EL (cell line): ENCODE data around the gene DENND4B.

Experiments
- DNase-seq: peaks from one replicate; pipeline ENCODE4 v3.0.0-alpha.2; 2016

Gene DENND4B

DNA sequence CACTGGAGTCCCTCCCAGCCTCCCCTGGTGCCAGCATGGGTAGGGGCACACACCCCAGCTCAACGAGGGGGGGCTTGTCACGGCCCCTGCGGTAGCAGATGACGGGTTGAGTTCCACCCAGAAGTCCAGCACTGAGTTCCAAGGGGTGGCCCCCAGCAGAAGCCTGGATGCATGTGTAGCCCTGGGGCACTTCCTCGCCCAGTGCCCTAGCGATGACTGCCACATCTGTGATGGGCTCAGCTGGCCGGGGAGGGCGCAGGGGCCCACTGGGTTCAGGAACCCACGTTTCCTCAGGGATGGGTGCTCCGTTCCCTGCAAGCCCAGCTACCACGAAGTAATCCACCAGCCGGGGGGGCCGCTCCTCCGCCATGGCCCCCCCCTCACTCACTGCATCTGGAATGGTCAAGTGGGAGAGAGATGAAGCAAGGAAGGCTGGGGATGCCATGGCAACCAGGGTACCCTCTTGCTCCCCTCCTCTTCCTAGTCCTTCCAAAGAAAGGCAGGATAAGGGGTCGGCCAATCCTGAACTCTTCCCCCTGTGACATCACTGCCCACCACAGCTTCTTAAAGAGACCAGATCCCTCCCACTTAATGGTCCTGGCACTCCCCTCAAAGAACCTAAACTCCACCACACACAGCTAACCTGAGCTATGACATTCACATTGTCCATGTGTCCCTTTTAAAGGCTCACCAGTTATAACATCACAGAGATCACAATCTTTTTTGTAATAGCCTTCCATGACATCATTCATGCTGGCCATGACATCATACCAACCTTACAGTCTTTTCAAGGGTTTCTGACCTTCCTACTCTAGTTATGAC, 2.3 kb downstream of the DENND4B start:
- no peak for DNase-seq

- DNase-seq: no peak
Observed at GRCh38 chr1:153942766-153943549, 3.6 kb downstream of the DENND4B start.

DNA sequence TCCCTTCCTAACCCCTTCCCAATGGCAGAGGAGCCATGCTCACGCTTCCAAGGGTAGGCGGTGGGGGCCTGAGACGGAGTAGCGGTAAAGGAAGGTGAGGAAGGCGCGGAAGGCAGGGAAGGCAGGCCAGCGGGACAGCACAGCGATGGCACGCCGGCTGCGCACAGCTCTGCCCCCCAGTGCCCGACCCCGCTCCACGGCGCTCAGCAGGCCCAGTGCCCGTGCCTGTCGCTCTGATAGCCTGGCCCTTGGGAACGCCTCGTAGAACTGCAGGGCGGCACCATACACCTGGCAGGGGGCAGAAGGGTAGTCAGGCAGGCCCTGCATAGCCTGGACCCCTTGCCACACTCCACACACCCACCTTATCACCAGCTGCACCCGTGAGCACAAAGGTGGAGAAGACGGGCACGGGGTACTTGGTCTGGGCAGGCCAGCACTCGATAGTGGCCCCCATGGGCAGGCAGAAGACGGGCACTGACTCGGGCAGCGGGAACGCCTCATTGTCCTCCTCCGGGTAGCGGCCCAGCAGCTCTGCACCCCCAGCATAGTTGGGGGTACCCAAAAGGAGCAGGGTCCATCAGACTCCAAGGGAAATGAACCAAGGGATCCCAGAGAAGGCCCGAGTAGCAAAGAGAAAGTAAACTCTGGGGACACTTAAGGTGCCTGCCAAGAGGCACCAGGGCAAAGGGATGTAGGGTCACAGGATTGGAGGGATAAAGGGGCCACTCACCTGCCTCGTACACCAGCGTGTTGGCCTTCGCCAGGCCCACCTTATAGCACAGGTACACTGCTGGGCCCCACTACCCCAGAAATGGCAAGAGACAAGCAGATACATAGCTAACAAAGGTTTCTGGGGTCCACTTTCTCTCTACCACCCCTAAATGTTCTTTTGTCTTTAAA, 4.4 kb downstream of the DENND4B start:
- no peak for DNase-seq

DNA sequence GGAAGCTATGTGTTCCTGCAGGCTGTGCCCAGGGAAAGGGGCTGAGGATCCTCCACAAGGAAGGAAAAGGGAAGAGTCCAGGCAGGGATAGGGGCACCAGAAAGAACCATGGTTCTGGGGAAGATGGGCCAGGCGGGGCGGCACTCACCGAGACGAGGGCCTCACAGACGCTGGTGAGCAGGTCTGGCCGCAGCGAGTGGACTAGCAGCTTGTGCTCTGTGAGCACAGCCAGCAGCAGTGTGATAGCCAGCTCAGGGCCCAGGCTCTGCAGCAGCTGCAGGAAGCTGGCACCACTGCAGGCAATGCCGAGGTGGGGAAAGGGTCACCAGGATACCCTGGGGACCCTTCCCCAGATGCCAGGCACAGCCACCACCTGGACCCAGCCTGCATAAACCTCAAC, 5.8 kb downstream of the DENND4B start:
- no peak for DNase-seq

GRCh38 chr1:153939476-153939875, 7.0 kb downstream of the DENND4B start:
- DNase-seq: no peak

- no peak for DNase-seq
Observed at GRCh38 chr1:153938996-153939395, 7.5 kb downstream of the DENND4B start.

GRCh38 chr1:153937331-153937730, 9.2 kb downstream of the DENND4B start:
- no peak for DNase-seq

GRCh38 chr1:153936011-153936802, 10.3 kb downstream of the DENND4B start:
- no peak for DNase-seq

DNA sequence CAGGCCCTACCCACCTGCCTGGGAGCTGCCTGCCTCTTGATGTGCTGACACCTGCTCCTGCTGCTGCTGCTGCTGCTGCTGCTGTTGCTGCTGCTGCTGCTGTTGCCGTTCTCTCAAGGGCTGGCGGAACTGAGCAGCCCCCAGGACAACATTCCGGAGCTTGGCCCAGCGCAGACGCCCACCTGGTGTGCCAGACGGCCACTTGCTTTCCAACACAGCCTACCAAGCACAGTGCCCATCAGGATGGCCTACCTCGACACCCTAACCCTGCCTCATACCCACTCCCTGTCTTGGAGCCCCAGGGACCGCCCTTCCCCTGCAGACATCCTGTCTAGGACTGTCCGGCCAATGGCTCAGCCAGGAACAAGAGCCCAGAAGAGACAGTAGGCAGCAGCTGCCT, 11.8 kb downstream of the DENND4B start:
- no peak for DNase-seq

DNA sequence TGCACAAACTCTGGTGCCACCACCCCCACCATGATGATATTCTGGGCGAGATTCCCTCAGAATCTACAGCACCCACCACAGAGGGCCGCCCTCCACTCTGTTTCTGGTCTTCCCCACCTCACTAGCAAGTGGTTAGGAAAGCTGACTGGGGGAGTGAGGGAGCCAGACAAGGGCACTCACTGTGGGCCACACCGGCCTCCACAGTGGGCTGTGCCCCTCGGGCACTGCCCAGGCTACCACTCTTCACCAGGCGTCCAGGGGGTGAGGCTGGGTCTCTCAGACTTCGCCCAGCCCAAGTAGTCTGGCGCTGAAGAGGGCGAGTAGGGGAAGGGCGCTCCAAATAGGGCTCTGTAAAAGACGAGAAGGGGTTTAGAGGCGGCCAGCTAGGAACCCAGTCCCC, 12.6 kb downstream of the DENND4B start:
- no peak for DNase-seq

GRCh38 chr1:153933430-153933829, 13.1 kb downstream of the DENND4B start:
- no peak for DNase-seq

GRCh38 chr1:153932156-153933131, 14.1 kb downstream of the DENND4B start:
- no peak for DNase-seq

DNA sequence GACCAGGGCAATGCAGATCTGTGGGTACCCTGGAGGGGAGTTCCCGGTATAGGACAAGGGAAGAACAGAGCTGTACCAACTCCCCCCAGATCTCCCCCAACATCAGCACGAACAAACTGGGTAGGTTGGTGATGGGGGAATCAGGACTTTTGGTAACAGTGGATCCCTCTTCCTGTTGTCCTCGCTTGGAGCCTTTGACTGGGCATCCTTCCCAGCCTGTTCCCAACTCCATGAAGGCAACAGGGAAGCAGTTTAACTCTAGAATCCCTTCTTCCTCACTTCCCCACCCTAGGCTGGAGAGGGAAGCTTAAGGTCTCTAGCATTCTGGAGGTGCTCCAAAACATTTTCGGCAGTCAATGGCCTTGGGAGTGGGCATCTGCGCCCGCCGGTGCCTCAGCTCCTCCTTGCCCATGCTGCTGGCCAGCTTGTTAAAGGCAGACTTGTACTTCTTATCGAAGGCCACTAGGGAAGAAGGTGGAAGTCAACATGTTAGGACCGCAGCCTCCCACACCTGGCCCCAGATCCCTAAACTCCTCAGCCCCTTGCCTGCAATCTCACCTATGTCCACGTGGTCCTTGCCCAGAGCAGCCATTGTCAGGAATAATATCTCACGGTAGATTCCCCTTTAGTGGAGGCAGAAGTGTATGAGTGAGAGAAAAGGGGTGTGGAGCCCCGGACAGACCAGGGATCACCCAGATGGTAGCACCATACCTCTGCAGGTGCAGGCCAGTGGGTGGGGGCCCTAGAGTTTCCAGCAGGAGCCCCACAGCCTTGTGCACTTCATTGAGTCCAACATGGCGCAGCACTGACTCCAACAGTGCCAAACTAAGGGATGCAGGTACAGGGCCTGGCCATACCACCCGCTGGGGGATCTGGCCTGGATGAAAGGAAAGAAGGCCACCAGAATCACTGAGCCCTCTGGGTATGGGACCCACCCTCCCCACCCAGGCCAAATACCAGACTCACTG, 16.3 kb downstream of the DENND4B start:
- DNase-seq: no peak

GRCh38 chr1:153929426-153929825, 17.1 kb downstream of the DENND4B start:
- DNase-seq: no peak

DNA sequence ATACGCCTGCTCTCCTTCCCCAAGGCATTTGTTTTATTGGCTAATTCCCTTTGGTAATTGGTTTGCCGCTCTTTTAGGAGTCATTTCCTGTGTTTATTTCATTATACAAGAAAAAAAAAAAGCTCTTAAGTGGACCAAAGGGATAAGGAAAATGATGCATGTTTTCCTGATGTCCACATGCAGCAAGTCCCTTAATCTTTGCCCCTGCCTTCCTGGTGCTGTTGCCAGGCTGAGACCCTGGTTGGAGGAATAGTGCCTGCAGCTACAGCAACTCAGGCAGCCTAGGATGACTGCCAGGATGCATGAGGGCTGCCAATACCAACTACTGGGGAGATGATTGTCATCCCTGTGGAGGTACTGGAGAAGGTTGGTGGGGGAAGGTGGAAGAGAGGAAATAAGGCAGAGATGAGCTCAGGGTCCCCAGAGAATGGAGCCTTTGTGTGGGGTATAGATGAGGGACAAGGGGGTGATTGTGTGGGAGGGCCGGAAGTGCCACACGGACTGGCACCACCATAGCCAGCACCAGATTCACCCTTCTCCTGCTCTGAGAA, 17.7 kb downstream of the DENND4B start:
- DNase-seq: peak; percentile 45

- no peak for DNase-seq
Observed at GRCh38 chr1:153928245-153928644, 18.3 kb downstream of the DENND4B start.

DNA sequence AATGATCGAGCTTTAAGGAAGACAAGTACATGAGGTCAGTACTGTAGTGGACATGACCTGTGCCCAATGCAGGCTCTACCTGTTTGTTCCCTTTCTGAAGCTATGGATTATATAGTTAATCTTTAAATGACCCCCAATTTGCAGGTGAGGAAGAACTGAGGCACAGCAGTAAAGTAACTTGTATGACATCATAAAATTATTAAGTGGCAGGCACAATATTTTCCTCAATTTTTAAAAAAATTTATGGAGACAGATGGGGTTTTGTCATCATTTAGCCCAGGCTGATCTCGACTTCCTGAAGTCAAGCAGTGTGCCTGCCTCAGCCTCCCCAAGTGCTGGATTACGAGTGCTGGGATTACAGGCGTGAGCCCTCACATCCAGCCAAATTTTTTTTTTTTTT, 20.1 kb downstream of the DENND4B start:
- DNase-seq: no peak

DNA sequence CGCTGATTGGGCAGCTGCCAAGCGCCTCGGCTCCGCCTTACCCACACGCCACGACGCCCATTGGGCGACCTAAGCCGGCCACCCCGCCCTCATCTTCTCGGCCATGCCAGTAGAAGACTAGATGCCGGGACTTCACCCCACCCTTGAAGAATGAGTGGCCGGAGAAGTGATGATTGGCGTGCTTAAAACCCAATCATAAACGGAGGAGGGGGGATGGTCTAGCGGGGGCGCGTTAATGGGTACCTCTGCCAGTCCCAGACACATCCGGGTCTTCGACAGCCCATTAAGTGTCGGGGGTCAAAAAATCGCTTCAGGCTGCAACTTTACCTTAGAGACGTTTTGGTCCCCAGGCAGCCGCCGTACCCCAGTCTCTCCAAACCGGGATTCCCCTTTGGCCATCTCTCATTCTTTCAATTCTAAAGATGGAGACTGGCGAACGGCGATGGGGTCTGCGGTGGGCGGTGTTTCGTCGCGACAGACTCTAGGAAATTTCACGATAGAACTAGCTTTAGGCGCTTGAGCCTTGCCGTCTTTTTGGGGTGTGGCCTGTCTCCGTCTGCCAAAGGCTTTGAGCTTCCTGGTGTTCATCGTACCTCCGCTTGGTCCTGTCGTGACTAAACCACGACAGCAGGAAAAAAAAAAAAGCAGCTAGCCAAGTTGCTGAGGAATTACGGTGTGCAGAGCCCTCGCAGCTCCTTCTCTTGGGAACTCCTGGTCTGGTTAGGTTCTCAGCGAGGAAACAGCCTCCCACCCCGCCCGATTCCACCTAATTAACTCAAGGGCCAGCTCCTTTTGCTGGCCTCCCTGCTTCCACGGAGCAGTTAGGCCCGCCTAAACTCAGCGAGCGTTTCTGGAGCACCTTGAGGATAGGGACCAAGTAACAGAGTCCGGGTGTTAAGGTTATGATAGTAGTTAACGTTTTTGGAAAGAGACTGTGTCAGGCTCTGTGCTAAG, 23.3 kb downstream of the DENND4B start, which contains the start of gene GATAD2B:
Gene GATAD2B (minus strand): TSS at position 1 of the 954 bp plus-strand sequence. CDS start 94,625 bp downstream, outside the sequence.
- DNase-seq: peak; percentile 100
